HepG2 (cell line): ENCODE measurements around the gene PTCD3. TPM values are rescaled to one million over a fixed set of nuclear protein-coding genes. Genes with fewer than 3 reads are reported as not detected.

Source experiments
- ARID3A ChIP-seq: IDR thresholded peaks from 2 replicates; pipeline ENCODE4 v1.6.1; 2012; ENCODE audit warnings: low read depth, low read length, improper control_type of control experiment
- ARID5B ChIP-seq: IDR thresholded peaks from 2 replicates; pipeline ENCODE4 v1.4.0; 2020; ENCODE audit warnings: mild to moderate bottlenecking, missing genetic modification reagents
- HOXA5 ChIP-seq: sonication (generic); formaldehyde crosslinking; IDR thresholded peaks from 2 replicates; pipeline ENCODE4 v1.4.0; 2020; ENCODE audit warnings: missing genetic modification reagents
- MEIS1 ChIP-seq: sonication (generic); formaldehyde crosslinking; IDR thresholded peaks from 2 replicates; pipeline ENCODE4 v1.9.0; 2021; ENCODE audit warnings: mild to moderate bottlenecking, missing genetic modification reagents, moderate library complexity, borderline replicate concordance
- PHF5A ChIP-seq: IDR thresholded peaks from one replicate; pipeline ENCODE4 v1.6.1; 2018; ENCODE audit warnings: low read depth, missing genetic modification reagents; ENCODE audit not compliant: unreplicated experiment
- ZBTB20 ChIP-seq: sonication (generic); formaldehyde crosslinking; IDR thresholded peaks from 2 replicates; pipeline ENCODE4 v1.8.1; 2023; ENCODE audit warnings: missing genetic modification reagents, low read depth, mild to moderate bottlenecking, borderline replicate concordance
- ZNF318 ChIP-seq: sonication (generic); formaldehyde crosslinking; IDR thresholded peaks from 2 replicates; pipeline ENCODE4 v1.4.0; 2020; ENCODE audit warnings: mild to moderate bottlenecking, missing genetic modification reagents
- ZNF512B ChIP-seq: sonication (generic); formaldehyde crosslinking; IDR thresholded peaks from 2 replicates; pipeline ENCODE4 v1.5.1; 2020; ENCODE audit warnings: missing genetic modification reagents, mild to moderate bottlenecking, borderline replicate concordance
- ZNF549 ChIP-seq: sonication (generic); formaldehyde crosslinking; IDR thresholded peaks from 2 replicates; pipeline ENCODE4 v1.5.0; 2020; ENCODE audit warnings: missing genetic modification reagents
- ZNF563 ChIP-seq: sonication (generic); formaldehyde crosslinking; IDR thresholded peaks from 2 replicates; pipeline ENCODE4 v1.8.0; 2022; ENCODE audit warnings: mild to moderate bottlenecking, moderate library complexity, missing genetic modification reagents
- ZNF652 ChIP-seq: IDR thresholded peaks from 2 replicates; pipeline ENCODE4 v1.6.1; 2016; ENCODE audit warnings: low read depth, borderline replicate concordance
- polyA plus RNA-seq, 8 experiments: library from polyadenylated mRNA; depleted of rRNA in 3 of 8; stranded (reverse) in 7 of 8; unstranded in 1 of 8; fragments of >200 nt; fragmentation: Illumina TruSeq in 4 of 8; extraction: Trizol in 4 of 8; gene quantifications; 2 replicates each; pipeline versions ENCODE4 v1.2.1 to v1.2.3, GENCODE V29; 2011 to 2016; ENCODE audit warnings: low read depth in 4 of 8, missing spikeins in 1 of 8, mixed read lengths in 1 of 8; ENCODE audit not compliant: insufficient read depth in 1 of 8
- total RNA-seq, 5 experiments: library from RNA; depleted of rRNA; stranded (reverse); fragments of >200 nt; fragmentation: Illumina TruSeq; extraction: Trizol; gene quantifications; 2 replicates each; pipeline ENCODE4 v1.2.3, GENCODE V29; 2016; ENCODE audit warnings: low read depth in 1 of 5

The PTCD3 gene
- total and polyA plus RNA-seq, 2 of the 13 experiments (the other 11 are each of a cell fraction or from before 2014, with no cell fraction given): 124 to 309 TPM

GRCh38 chr2:86105252-86105968 is 625 bp upstream of the PTCD3 start, which contains the start of gene POLR1A (continued):
- TF ChIP-seq ZNF512B (CRISPR knock-in tag): no peak
- peak; percentile 23; the same call in 1 of the 2 replicates for TF ChIP-seq ARID3A
- no peak; the same call in 1 of the 2 replicates for TF ChIP-seq ZNF652
- no peak for TF ChIP-seq ZNF549 (CRISPR knock-in tag)
- TF ChIP-seq HOXA5 (CRISPR knock-in tag): peak; percentile 77
- peak; percentile 69; the same call in 1 of the 2 replicates for TF ChIP-seq ZNF563 (CRISPR knock-in tag)
- TF ChIP-seq ZNF318: no peak
- no peak for TF ChIP-seq PHF5A (CRISPR knock-in tag)
- TF ChIP-seq ARID5B (CRISPR knock-in tag): no peak
- TF ChIP-seq ZBTB20 (CRISPR knock-in tag): no peak
- TF ChIP-seq MEIS1: no peak
